Measurements from ENCODE around the gene ARTN.

Gene ARTN

DNA sequence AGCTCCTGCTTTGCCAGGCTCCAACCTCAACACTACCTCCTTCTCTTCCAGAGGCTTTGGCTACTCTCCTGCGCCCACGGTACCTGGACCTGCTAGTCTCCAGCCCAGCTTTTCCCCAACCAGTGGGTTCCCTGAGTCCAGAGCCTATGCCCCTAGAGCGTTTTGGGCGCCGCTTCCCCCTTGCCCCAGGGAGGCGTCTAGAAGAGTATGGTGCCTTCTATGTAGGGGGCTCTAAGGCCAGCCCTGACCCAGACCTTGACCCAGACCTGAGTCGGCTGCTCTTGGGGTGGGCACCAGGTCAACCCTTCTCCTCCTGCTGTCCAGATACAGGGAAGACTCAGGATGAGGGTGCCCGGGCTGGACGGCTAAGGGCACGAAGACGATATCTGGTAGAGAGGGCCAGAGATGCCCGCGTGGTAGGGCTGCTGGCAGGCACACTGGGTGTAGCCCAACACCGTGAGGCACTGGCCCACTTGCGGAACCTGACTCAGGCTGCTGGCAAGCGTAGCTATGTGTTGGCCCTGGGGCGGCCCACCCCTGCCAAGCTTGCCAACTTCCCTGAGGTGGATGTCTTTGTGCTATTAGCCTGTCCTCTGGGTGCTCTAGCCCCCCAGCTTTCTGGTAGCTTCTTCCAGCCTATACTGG, 37.9 kb downstream of the ARTN start:
- no peak overlapping the region for H3K4me3 ChIP-seq (ENCODE audit: low read depth, low read length)
- DNase-seq (ENCODE audit: low read depth) = no peak
- TF ChIP-seq POLR2A (IDR thresholded peaks at IDR 0.05; ENCODE audit: extremely low read depth, insufficient read length) = no peak
- TF ChIP-seq, protein P1, sequence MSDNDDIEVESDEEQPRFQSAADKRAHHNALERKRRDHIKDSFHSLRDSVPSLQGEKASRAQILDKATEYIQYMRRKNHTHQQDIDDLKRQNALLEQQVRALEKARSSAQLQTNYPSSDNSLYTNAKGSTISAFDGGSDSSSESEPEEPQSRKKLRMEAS (IDR thresholded peaks at IDR 0.05; ENCODE audit: low read depth, low read length) = no peak
- TF ChIP-seq, protein P2, sequence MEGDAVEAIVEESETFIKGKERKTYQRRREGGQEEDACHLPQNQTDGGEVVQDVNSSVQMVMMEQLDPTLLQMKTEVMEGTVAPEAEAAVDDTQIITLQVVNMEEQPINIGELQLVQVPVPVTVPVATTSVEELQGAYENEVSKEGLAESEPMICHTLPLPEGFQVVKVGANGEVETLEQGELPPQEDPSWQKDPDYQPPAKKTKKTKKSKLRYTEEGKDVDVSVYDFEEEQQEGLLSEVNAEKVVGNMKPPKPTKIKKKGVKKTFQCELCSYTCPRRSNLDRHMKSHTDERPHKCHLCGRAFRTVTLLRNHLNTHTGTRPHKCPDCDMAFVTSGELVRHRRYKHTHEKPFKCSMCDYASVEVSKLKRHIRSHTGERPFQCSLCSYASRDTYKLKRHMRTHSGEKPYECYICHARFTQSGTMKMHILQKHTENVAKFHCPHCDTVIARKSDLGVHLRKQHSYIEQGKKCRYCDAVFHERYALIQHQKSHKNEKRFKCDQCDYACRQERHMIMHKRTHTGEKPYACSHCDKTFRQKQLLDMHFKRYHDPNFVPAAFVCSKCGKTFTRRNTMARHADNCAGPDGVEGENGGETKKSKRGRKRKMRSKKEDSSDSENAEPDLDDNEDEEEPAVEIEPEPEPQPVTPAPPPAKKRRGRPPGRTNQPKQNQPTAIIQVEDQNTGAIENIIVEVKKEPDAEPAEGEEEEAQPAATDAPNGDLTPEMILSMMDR (IDR thresholded peaks at IDR 0.05; ENCODE audit: low read depth, low read length) = no peak
- TF ChIP-seq MYC (IDR thresholded peaks at IDR 0.05; ENCODE audit: low read depth, low read length) = no peak

DNA sequence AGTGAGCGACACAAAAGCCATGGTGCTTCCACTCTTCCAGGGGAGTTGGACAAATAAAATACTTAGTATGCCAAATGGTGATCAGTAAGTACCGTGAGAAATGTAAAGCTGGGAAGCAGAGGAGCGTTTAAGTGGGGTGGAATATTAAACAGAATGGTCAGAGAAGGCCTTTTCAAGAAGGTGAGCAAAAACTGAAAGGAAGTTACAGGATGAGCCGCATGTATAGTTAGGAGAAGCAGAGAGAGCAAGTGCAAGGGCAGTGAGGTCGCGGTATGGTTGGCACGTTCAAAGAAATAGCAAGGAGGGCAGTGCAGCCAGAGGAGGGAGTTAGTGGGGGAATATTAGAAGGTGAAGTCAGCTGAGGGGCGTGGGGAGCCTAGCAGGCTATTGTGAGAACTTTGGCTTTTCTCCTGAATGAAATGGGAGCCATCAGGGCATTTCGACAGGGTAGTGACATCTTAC, 40.4 kb downstream of the ARTN start:
- TF ChIP-seq POLR2A (IDR thresholded peaks at IDR 0.05; ENCODE audit: extremely low read depth, insufficient read length) (no peak), MYC (IDR thresholded peaks at IDR 0.05; ENCODE audit: low read depth, low read length) (0 out of 2 replicates have a peak, but pooled peaks have one; percentile 34)
- TF ChIP-seq, protein P1 (IDR thresholded peaks at IDR 0.05; ENCODE audit: low read depth, low read length) = no peak
- H3K4me3 ChIP-seq (ENCODE audit: low read depth, low read length) = peak overlapping the region; percentile 91
- no peak for DNase-seq (ENCODE audit: low read depth)

DNA sequence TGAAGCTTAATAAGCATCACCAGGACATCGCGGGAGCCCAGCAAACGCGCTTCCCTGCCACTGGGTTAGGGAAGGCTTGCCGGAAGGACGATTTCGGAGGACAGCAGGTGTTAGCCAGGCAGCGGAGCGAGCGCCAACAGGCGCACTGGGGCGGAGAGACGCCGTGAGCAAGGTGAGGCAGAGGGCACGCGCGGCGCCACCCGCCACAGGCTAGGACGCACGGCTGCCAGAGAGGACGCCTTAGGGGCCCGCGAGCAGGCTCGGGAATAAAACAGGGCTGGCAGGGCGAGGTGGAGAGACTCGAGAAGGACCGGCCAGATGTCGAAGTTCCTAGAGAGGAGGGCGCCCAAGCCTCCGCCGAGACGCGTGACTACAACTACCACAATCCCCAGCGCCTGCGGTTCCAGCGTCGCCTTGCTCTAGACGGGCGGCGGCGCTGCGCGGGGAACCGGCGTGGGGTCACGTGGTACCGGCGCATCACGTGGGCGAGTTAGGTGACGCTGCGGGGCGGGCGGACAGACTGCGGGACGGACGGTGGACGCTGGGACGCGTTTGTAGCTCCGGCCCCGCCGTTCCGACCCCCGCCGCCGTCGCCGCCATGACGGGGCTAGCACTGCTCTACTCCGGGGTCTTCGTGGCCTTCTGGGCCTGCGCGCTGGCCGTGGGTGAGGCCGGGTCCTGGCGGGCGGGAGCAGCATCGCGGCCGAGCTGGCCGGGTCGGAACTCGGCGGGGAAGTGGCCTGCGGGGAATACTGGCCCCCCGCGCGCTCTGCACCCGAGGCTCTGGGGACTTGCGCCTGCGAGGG, 41.0 kb downstream of the ARTN start, which contains the start of gene ATP6V0B:
Gene ATP6V0B (plus strand): TSS at position 518 of the 806 bp plus-strand sequence. CDS start 81 bp downstream, at position 599.
- DNase-seq (ENCODE audit: low read depth) = peak; percentile 96
- H3K4me3 ChIP-seq (ENCODE audit: low read depth, low read length) = peak within 1 kb of the TSS; percentile 91
- TF ChIP-seq, protein P1 (IDR thresholded peaks at IDR 0.05; ENCODE audit: low read depth, low read length) = peak; percentile 99
- TF ChIP-seq POLR2A (IDR thresholded peaks at IDR 0.05; ENCODE audit: extremely low read depth, insufficient read length) (peak; percentile 70), MYC (IDR thresholded peaks at IDR 0.05; ENCODE audit: low read depth, low read length) (peak; percentile 88)
- TF ChIP-seq, protein P2 (IDR thresholded peaks at IDR 0.05; ENCODE audit: low read depth, low read length) = no peak

DNA sequence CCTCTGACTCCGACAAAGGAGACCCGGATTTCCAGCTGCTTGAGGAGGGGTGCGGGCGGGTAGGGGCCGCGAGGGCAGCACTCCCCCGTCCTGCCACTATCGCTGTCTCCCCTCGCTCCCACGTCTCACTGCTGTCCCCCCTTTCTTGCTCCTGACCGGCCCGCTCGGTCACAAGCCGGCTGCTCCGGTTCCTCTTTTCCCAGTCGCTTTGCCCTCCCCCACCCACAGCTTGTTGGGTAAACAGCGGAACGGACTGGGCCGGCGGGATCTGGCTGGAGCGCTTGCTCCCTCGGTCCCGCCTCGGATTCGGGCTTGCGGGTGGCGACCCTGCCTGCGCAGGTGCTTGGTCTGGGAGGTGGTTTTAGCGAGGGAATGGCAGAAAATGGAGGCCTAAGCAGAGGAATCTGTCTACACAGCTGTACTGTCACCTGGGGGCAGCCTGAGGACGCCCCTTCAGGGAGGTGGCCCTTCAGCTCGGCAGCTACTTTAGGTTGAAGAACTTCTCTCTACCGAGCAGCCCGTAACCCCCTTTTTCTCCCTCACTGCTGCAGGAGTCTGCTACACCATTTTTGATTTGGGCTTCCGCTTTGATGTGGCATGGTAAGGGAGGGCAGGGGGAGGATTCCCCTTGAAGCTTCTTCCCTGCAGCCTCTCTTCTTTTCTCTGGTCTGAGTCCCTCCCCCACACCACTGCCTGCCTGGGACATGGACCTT, 41.8 kb downstream of the ARTN start:
- H3K4me3 ChIP-seq (ENCODE audit: low read depth, low read length) = peak overlapping the region; percentile 91
- TF ChIP-seq, protein P2 (IDR thresholded peaks at IDR 0.05; ENCODE audit: low read depth, low read length) = no peak
- peak; percentile 38 for TF ChIP-seq MYC (IDR thresholded peaks at IDR 0.05; ENCODE audit: low read depth, low read length)
- peak; percentile 85 for DNase-seq (ENCODE audit: low read depth)

DNA sequence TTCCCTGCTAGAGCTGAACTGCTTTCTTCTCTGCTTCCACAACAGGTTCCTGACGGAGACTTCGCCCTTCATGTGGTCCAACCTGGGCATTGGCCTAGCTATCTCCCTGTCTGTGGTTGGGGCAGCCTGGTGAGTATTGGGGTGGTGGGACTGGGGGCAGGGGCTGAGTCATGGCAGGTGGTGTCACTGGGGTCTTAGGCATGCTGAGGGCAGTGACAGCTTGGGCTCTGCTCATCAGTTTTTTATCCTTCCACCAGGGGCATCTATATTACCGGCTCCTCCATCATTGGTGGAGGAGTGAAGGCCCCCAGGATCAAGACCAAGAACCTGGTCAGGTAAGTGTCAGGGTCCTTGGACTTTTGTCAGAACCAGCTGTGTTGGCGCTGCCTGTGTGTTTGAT, 42.4 kb downstream of the ARTN start:
- no peak for DNase-seq (ENCODE audit: low read depth)
- TF ChIP-seq POLR2A (IDR thresholded peaks at IDR 0.05; ENCODE audit: extremely low read depth, insufficient read length) (no peak), MYC (IDR thresholded peaks at IDR 0.05; ENCODE audit: low read depth, low read length) (no peak)
- TF ChIP-seq, protein P2 (IDR thresholded peaks at IDR 0.05; ENCODE audit: low read depth, low read length) = no peak
- TF ChIP-seq, protein P1 (IDR thresholded peaks at IDR 0.05; ENCODE audit: low read depth, low read length) = no peak
- H3K4me3 ChIP-seq (ENCODE audit: low read depth, low read length) = peak overlapping the region; percentile 91
